Tibial nerve (tissue), 4 donors: Measurements from ENCODE around the gene CHST13. TPM values are rescaled to one million over a fixed set of nuclear protein-coding genes. Genes with fewer than 3 reads are reported as not detected.

Experiments used
- DNase-seq, 2 donors: peaks; one replicate each; pipeline ENCODE4 v3.0.0-alpha.2; 2019; ENCODE audit warnings: low spot score in 2 of 2
- H3K27ac ChIP-seq, 4 donors: fragments of 200-600 bp; sonication (generic) in 3 of 4; one replicate each; pipeline ENCODE4 v1.5.1; 2017 to 2019; ENCODE audit warnings: mild to moderate bottlenecking in 1 of 4
- H3K27me3 ChIP-seq, 2 donors: fragments of 200-600 bp; sonication (generic) in 1 of 2; one replicate each; pipeline versions ENCODE4 v1.5.1 to v1.6.0; 2017 to 2019
- H3K36me3 ChIP-seq, 3 donors: fragments of 200-600 bp; sonication (generic); one replicate each; pipeline ENCODE4 v1.5.1; 2018 to 2019
- H3K4me1 ChIP-seq, 4 donors: fragments of 200-600 bp; sonication (generic) in 3 of 4; one replicate each; pipeline ENCODE4 v1.5.1; 2017 to 2019
- H3K4me3 ChIP-seq, 4 donors: fragments of 200-600 bp; sonication (generic) in 3 of 4; one replicate each; pipeline ENCODE4 v1.5.1; 2017 to 2019; ENCODE audit warnings: mild to moderate bottlenecking in 1 of 4, moderate library complexity in 1 of 4
- H3K9me3 ChIP-seq, 4 donors: fragments of 200-600 bp; sonication (generic) in 3 of 4; one replicate each; pipeline ENCODE4 v1.5.1; 2017 to 2019
- CTCF ChIP-seq, 5 experiments: fragments of 200-600 bp in 3 of 5; fragments of 450-650 bp in 2 of 5; sonication (generic) in 3 of 5; IDR thresholded peaks; one replicate each; pipeline ENCODE4 v1.5.1; 2016 to 2019; ENCODE audit warnings: antibody characterized with exemption in 5 of 5, mild to moderate bottlenecking in 3 of 5, moderate library complexity in 2 of 5
- EP300 ChIP-seq, 2 donors: sonication (generic); formaldehyde crosslinking; IDR thresholded peaks; one replicate each; pipeline ENCODE4 v1.6.1; 2017; ENCODE audit warnings: antibody characterized with exemption in 2 of 2, mild to moderate bottlenecking in 1 of 2
- POLR2A ChIP-seq, 2 donors: fragments of 450-650 bp; IDR thresholded peaks; one replicate each; pipeline ENCODE4 v1.6.1; 2017; ENCODE audit warnings: antibody characterized with exemption in 2 of 2, mild to moderate bottlenecking in 2 of 2, moderate library complexity in 2 of 2
- WGBS, 2 donors: methylation state at CpG; one replicate each; pipeline ENCODE4 v1.1.5; 2018; 5-methylcytosine and 5-hydroxymethylcytosine counted together
- total RNA-seq, 4 donors: library from RNA; depleted of rRNA; stranded (reverse); fragments of >200 nt; gene quantifications; one replicate each; pipeline ENCODE4 v1.1.0, GENCODE V29; 2016

CHST13 gene
- total RNA-seq, 4 donors from 2014 or later = 1.0 to 7.2 (median 1.1) TPM; not detected in 1

- no peak for DNase-seq
- WGBS, 2 donors = 41 to 43% methylated on average over 11 to 12 of the region's 12 CpGs
- H3K9me3 ChIP-seq = no peaks in the 10 kb centered on the region
- no peak overlapping the region for H3K27ac ChIP-seq
- TF ChIP-seq CTCF (IDR thresholded peaks at IDR 0.05) (no peak), POLR2A (IDR thresholded peaks at IDR 0.05) (no peak)
- H3K36me3 ChIP-seq = no peaks in the 10 kb centered on the region
- H3K4me1 ChIP-seq = peaks cover 0 to 6% (median 0%) of the 10 kb centered on the region in 4 donors
- H3K27me3 ChIP-seq = no peaks in the 10 kb centered on the region
- H3K4me3 ChIP-seq = no peak overlapping the region
Observed at GRCh38 chr3:126494204-126494969, 29.6 kb upstream of the CHST13 start.

DNA sequence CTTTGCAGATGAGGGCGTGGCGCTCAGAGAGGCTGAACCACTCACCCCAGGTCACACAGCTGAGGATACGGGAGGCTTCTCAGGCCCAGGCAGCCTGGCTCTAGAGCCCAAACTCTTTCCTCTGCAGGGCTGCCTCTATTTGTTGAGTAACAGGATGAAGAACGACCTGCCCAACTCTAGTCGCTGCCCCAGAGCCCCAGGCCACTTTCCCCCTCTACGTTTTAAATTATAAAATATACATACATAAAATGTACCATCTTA, 29.1 kb upstream of the CHST13 start:
- no peak for DNase-seq
- Histone ChIP-seq H3K4me1 (peaks cover 0 to 6% (median 0%) of the 10 kb centered on the region in 4 donors), H3K27me3 (no peaks in the 10 kb centered on the region), H3K4me3 (no peak overlapping the region), H3K27ac (no peak overlapping the region), H3K9me3 (no peaks in the 10 kb centered on the region), H3K36me3 (no peaks in the 10 kb centered on the region)
- whole genome bisulfite sequencing, 2 donors = 92 to 94% methylated on average over 6 of the region's 6 CpGs
- no peak for TF ChIP-seq EP300 (IDR thresholded peaks at IDR 0.05)
- no peak for TF ChIP-seq CTCF (IDR thresholded peaks at IDR 0.05)
- no peak for TF ChIP-seq POLR2A (IDR thresholded peaks at IDR 0.05)

DNA sequence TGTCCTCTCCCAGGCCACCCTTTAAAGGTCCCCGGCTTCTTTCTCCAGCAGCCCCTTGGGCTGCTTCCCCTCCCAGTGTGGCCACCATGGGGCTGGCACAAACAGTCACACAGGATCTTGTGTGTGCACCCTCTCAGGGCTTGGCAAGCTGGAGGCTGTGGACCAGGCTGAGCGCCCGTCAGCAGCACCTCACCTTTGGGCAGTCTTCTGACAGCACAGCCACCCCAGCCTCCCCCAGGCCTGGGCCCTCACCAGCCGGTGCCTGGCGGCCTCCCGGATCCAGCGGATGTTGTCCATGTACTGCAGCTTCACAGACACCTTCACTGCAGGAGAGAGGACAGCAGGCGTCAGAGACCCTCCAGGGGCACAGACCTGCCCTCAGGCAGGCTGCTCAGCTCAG, 28.2 kb upstream of the CHST13 start:
- no peak for TF ChIP-seq EP300 (IDR thresholded peaks at IDR 0.05)
- no peak for TF ChIP-seq POLR2A (IDR thresholded peaks at IDR 0.05)
- no peak for TF ChIP-seq CTCF (IDR thresholded peaks at IDR 0.05)
- no peak overlapping the region for H3K4me3 ChIP-seq
- H3K27me3 ChIP-seq = no peaks in the 10 kb centered on the region
- peaks cover 0 to 6% (median 0%) of the 10 kb centered on the region in 4 donors for H3K4me1 ChIP-seq
- WGBS, 2 donors = 85 to 93% methylated on average over 3 to 8 of the region's 8 CpGs
- no peak for DNase-seq
- H3K27ac ChIP-seq = no peak overlapping the region
- no peaks in the 10 kb centered on the region for H3K9me3 ChIP-seq
- H3K36me3 ChIP-seq = no peaks in the 10 kb centered on the region

- Histone ChIP-seq H3K9me3 (no peaks in the 10 kb centered on the region), H3K4me1 (peaks cover 0 to 6% (median 0%) of the 10 kb centered on the region in 4 donors), H3K27me3 (no peaks in the 10 kb centered on the region), H3K36me3 (no peaks in the 10 kb centered on the region), H3K27ac (no peak overlapping the region), H3K4me3 (no peak overlapping the region)
- 61 to 63% methylated on average over 17 to 20 of the region's 21 CpGs for whole genome bisulfite sequencing, 2 donors
- TF ChIP-seq CTCF (IDR thresholded peaks at IDR 0.05) (no peak), EP300 (IDR thresholded peaks at IDR 0.05) (no peak), POLR2A (IDR thresholded peaks at IDR 0.05) (no peak)
- no peak for DNase-seq
Observed at GRCh38 chr3:126496894-126497850, 26.8 kb upstream of the CHST13 start.

GRCh38 chr3:126497956-126498355, 26.0 kb upstream of the CHST13 start:
- Histone ChIP-seq H3K4me3 (no peak overlapping the region), H3K4me1 (peaks cover 0 to 6% (median 0%) of the 10 kb centered on the region in 4 donors), H3K27ac (no peak overlapping the region), H3K36me3 (no peaks in the 10 kb centered on the region), H3K9me3 (no peaks in the 10 kb centered on the region), H3K27me3 (no peaks in the 10 kb centered on the region)
- no peak for DNase-seq
- 94 to 100% methylated on average over 3 to 6 of the region's 6 CpGs for WGBS, 2 donors
- TF ChIP-seq POLR2A (IDR thresholded peaks at IDR 0.05) (no peak), CTCF (IDR thresholded peaks at IDR 0.05) (no peak), EP300 (IDR thresholded peaks at IDR 0.05) (no peak)
